ENCODE data around the gene CKS1B. TPM values are rescaled to one million over a fixed set of nuclear protein-coding genes. Genes with fewer than 3 reads are reported as not detected.
A peak's percentile ranks its signal among the peaks of the same experiment; 100 is the strongest.

CKS1B gene
- total RNA-seq, 1 experiment from 2014 or later: 259 TPM

- peak overlapping the region; percentile 99 for H3K27ac Mint-ChIP-seq (ENCODE audit: unreplicated experiment)
Observed at GRCh38 chr1:154938604-154939399, 35.7 kb upstream of the CKS1B start.

GRCh38 chr1:154940213-154940560 is 34.3 kb upstream of the CKS1B start:
- TF ChIP-seq CTCF (IDR thresholded peaks at IDR 0.05; ENCODE audit: insufficient read depth in 1 of 2, low read depth in 1 of 2, low read length in 1 of 2, severe bottlenecking in 1 of 2, unreplicated experiment in 1 of 2): no peak
- intact Hi-C loops (cut with micrococcal nuclease; ENCODE audit: unreplicated experiment): no loop called here
- Histone ChIP-seq H3K9me3 (no peaks in the 10 kb centered on the region), H3K36me3 (ENCODE audit: control insufficient read depth, insufficient read depth, low read length) (no peaks in the 10 kb centered on the region), H3K27me3 (replicated peaks; ENCODE audit: control insufficient read depth, insufficient read depth, low read length) (no peaks in the 10 kb centered on the region), H3K4me1 (peaks cover 18% of the 10 kb centered on the region), H3K4me3 (ENCODE audit: low read depth, low read length) (no peak overlapping the region)
- H3K9me3 Mint-ChIP-seq (ENCODE audit: unreplicated experiment): no peaks in the 10 kb centered on the region
- ChIA-PET POLR2A (interaction anchor here (0.6 to 0.8 kb wide), 2 partner anchors 21 to 35 kb away, joined by 4 to 6 read pairs; partner anchors contain the start of gene PYGO2), CTCF (interaction anchor here (0.5 kb wide), 1 partner anchor 8 kb away, joined by 3 read pairs; no protein-coding TSS in a partner anchor)
- H3K27ac Mint-ChIP-seq (ENCODE audit: unreplicated experiment): no peak overlapping the region
- no peaks in the 10 kb centered on the region for H3K27me3 Mint-ChIP-seq (ENCODE audit: insufficient read depth, unreplicated experiment)
- peaks cover 31% of the 10 kb centered on the region for H3K4me1 Mint-ChIP-seq (ENCODE audit: low read depth, unreplicated experiment)
- BruUV-seq (replicated peaks): no TSS peak
- peaks cover 23% of the 10 kb centered on the region for H3K36me3 Mint-ChIP-seq (ENCODE audit: insufficient read depth, unreplicated experiment)
- DNase-seq: no peak
- no peak overlapping the region for H3K4me3 Mint-ChIP-seq (ENCODE audit: unreplicated experiment)

More at GRCh38 chr1:154938604-154939399, 35.7 kb upstream of the CKS1B start:
- H3K9me3 ChIP-seq: no peaks in the 10 kb centered on the region
- Mint-ChIP-seq H3K4me3 (ENCODE audit: unreplicated experiment) (peak overlapping the region; percentile 87), H3K4me1 (ENCODE audit: low read depth, unreplicated experiment) (peaks cover 19% of the 10 kb centered on the region), H3K36me3 (ENCODE audit: insufficient read depth, unreplicated experiment) (peaks cover 23% of the 10 kb centered on the region), H3K9me3 (ENCODE audit: unreplicated experiment) (no peaks in the 10 kb centered on the region), H3K27me3 (ENCODE audit: insufficient read depth, unreplicated experiment) (no peaks in the 10 kb centered on the region)
- CTCF ChIA-PET: interaction anchor here (0.7 kb wide), 1 partner anchor 79 kb away, joined by 3 read pairs; no protein-coding TSS in a partner anchor
- BruUV-seq (replicated peaks): no TSS peak
- POLR2A ChIA-PET: interaction anchor here (0.6 to 1.1 kb wide), 2 partner anchors 35 kb away, joined by 3 to 4 read pairs; no protein-coding TSS in a partner anchor
- intact Hi-C loops (cut with micrococcal nuclease; ENCODE audit: unreplicated experiment): no loop called here
- TF ChIP-seq CTCF (IDR thresholded peaks at IDR 0.05; ENCODE audit: insufficient read depth in 1 of 2, low read depth in 1 of 2, low read length in 1 of 2, severe bottlenecking in 1 of 2, unreplicated experiment in 1 of 2): no peak
- H3K36me3 ChIP-seq (ENCODE audit: control insufficient read depth, insufficient read depth, low read length): no peaks in the 10 kb centered on the region
- peaks cover 6% of the 10 kb centered on the region for H3K4me1 ChIP-seq
- no peak for DNase-seq
- no peaks in the 10 kb centered on the region for H3K27me3 ChIP-seq (replicated peaks; ENCODE audit: control insufficient read depth, insufficient read depth, low read length)
- H3K4me3 ChIP-seq (ENCODE audit: low read depth, low read length): no peak overlapping the region

- no peak for TF ChIP-seq CTCF (IDR thresholded peaks at IDR 0.05; ENCODE audit: insufficient read depth in 1 of 2, low read depth in 1 of 2, low read length in 1 of 2, severe bottlenecking in 1 of 2, unreplicated experiment in 1 of 2)
- H3K4me1 ChIP-seq: peaks cover 18% of the 10 kb centered on the region
- no peaks in the 10 kb centered on the region for H3K36me3 ChIP-seq (ENCODE audit: control insufficient read depth, insufficient read depth, low read length)
- H3K9me3 ChIP-seq: no peaks in the 10 kb centered on the region
- no peaks in the 10 kb centered on the region for H3K9me3 Mint-ChIP-seq (ENCODE audit: unreplicated experiment)
- H3K27me3 Mint-ChIP-seq (ENCODE audit: insufficient read depth, unreplicated experiment): no peaks in the 10 kb centered on the region
- BruUV-seq (replicated peaks): no TSS peak
- H3K36me3 Mint-ChIP-seq (ENCODE audit: insufficient read depth, unreplicated experiment): peaks cover 23% of the 10 kb centered on the region
- CTCF ChIA-PET: interaction anchor here (0.5 to 0.6 kb wide), 3 partner anchors 8 to 55 kb away, joined by 3 to 5 read pairs (median 3); no protein-coding TSS in a partner anchor
- no peak for DNase-seq
- H3K4me3 Mint-ChIP-seq (ENCODE audit: unreplicated experiment): no peak overlapping the region
- peak overlapping the region; percentile 53 for H3K27ac Mint-ChIP-seq (ENCODE audit: unreplicated experiment)
- H3K4me3 ChIP-seq (ENCODE audit: low read depth, low read length): no peak overlapping the region
- POLR2A ChIA-PET: interaction anchor here (0.6 to 0.8 kb wide), 2 partner anchors 21 to 35 kb away, joined by 4 to 6 read pairs; partner anchors contain the start of gene PYGO2
- H3K27me3 ChIP-seq (replicated peaks; ENCODE audit: control insufficient read depth, insufficient read depth, low read length): no peaks in the 10 kb centered on the region
- intact Hi-C loops (cut with micrococcal nuclease; ENCODE audit: unreplicated experiment): no loop called here
- H3K4me1 Mint-ChIP-seq (ENCODE audit: low read depth, unreplicated experiment): peaks cover 31% of the 10 kb centered on the region
Observed at GRCh38 chr1:154940651-154941194, 33.8 kb upstream of the CKS1B start.
